SU-DHL-6 (cell line): ENCODE data around the gene MCAT.

Source experiments
- H2AFZ ChIP-seq: fragments of 200-600 bp; sonication (generic); 2 replicates; pipeline ENCODE4 v1.6.1; 2014; ENCODE audit warnings: low read depth, mild to moderate bottlenecking, moderate library complexity, mixed read lengths, antibody characterized with exemption, low read length; ENCODE audit not compliant: severe bottlenecking
- H3F3A ChIP-seq: fragments of 200-600 bp; shearing (Covaris generic); 2 replicates; pipeline ENCODE4 v1.6.0; 2016; ENCODE audit warnings: antibody characterized with exemption, mild to moderate bottlenecking; ENCODE audit not compliant: insufficient read depth
- H3K27ac ChIP-seq: fragments of 200-600 bp; sonication (generic); 2 replicates; pipeline ENCODE4 v1.5.1; 2016; ENCODE audit warnings: low read depth, mild to moderate bottlenecking, low read length, moderate library complexity, mixed read lengths
- H3K27me3 ChIP-seq: fragments of 200-600 bp; sonication (generic), shearing (Covaris generic); 2 replicates; pipeline ENCODE4 v1.6.0; 2014; ENCODE audit warnings: mild to moderate bottlenecking, low read length
- H3K36me3 ChIP-seq: fragments of 200-600 bp; sonication (generic); 2 replicates; pipeline ENCODE4 v1.6.1; 2014; ENCODE audit warnings: mild to moderate bottlenecking, low read length, mixed read lengths
- H3K4me2 ChIP-seq: fragments of 300-600, 200-600 bp; shearing (Covaris generic), sonication (generic); 2 replicates; pipeline ENCODE4 v1.6.0; 2014; ENCODE audit warnings: low read length, low read depth, mild to moderate bottlenecking; ENCODE audit not compliant: poor library complexity, severe bottlenecking
- H3K4me3 ChIP-seq: fragments of 200-600 bp; sonication (generic); 2 replicates; pipeline ENCODE4 v1.5.1; 2014; ENCODE audit warnings: antibody characterized with exemption, low read length, mild to moderate bottlenecking, mixed read lengths; ENCODE audit not compliant: insufficient read depth, poor library complexity, severe bottlenecking
- H3K79me2 ChIP-seq: fragments of 200-600 bp; sonication (generic); 2 replicates; pipeline ENCODE4 v1.6.1; 2014; ENCODE audit warnings: mild to moderate bottlenecking, low read length, moderate library complexity; ENCODE audit not compliant: insufficient read depth
- H3K9ac ChIP-seq: fragments of 200-600 bp; sonication (generic); 2 replicates; pipeline ENCODE4 v1.7.0; 2014; ENCODE audit warnings: mild to moderate bottlenecking, low read length
- H3K9me2 ChIP-seq: fragments of 200-600 bp; sonication (generic); replicated peaks from 2 replicates; pipeline ENCODE4 v1.6.1; 2014; ENCODE audit warnings: low read length; ENCODE audit not compliant: insufficient read depth
- H3K9me3 ChIP-seq: fragments of 200-600 bp; sonication (generic); 2 replicates; pipeline ENCODE4 v1.6.1; 2014; ENCODE audit warnings: low read length, mixed read lengths; ENCODE audit not compliant: insufficient read depth
- H4K20me1 ChIP-seq: fragments of 200-600 bp; sonication (generic); 2 replicates; pipeline ENCODE4 v1.6.1; 2014; ENCODE audit warnings: low read depth, mild to moderate bottlenecking, antibody characterized with exemption, low read length, moderate library complexity, mixed read lengths
- CTCF ChIP-seq: fragments of 200-600 bp; sonication (generic); IDR thresholded peaks from one replicate; pipeline ENCODE4 v1.5.1; 2017; ENCODE audit warnings: antibody characterized with exemption, mild to moderate bottlenecking, low read length, moderate library complexity; ENCODE audit not compliant: insufficient read depth, poor library complexity, severe bottlenecking
- EZH2phosphoT487 ChIP-seq: fragments of 200-600 bp; sonication (generic), shearing (Covaris generic); conservative IDR thresholded peaks from 2 replicates; pipeline ENCODE4 v1.6.1; 2018; ENCODE audit warnings: mild to moderate bottlenecking, antibody characterized with exemption, low read length, moderate library complexity, mixed read lengths

The MCAT gene

GRCh38 chr22:43118024-43118849 is 25.0 kb downstream of the MCAT start:
- Histone ChIP-seq H3K36me3 (no peaks in the 10 kb centered on the region), H3K79me2 (no peaks in the 10 kb centered on the region)

DNA sequence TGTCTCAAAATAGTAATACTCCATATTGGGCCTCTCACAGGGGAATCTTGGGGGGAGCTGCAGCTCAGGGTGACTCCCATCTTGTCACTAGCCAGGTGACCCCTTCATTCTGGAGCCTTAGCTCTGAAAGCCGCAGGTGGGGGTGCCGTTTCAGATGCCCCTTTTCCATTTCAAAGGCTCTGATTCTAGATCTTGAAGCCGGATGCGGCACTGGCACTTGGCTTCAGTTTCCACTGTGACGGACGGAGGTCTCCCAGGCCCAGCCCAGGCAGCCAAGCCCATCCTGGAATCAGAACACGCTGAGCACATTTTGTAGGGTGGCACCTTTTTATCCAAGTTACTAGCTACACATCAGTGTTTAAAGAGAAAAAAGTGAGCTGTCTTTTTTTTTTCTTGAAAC is 26.3 kb downstream of the MCAT start:
- Histone ChIP-seq H2AFZ (no peak overlapping the region), H3K27me3 (no peaks in the 10 kb centered on the region), H3K9ac (no peak overlapping the region), H3K4me2 (no peak overlapping the region), H3K79me2 (no peaks in the 10 kb centered on the region), H3K4me3 (no peak overlapping the region), H3F3A (peaks cover 1% of the 10 kb centered on the region; the same call in 1 of the 2 replicates), H3K9me3 (no peaks in the 10 kb centered on the region), H3K36me3 (no peaks in the 10 kb centered on the region), H4K20me1 (no peaks in the 10 kb centered on the region), H3K9me2 (no peaks in the 10 kb centered on the region), H3K27ac (no peak overlapping the region)
- no peak for TF ChIP-seq CTCF
- TF ChIP-seq EZH2phosphoT487: no peak

More at GRCh38 chr22:43118024-43118849, 25.0 kb downstream of the MCAT start:
- H3K4me2 ChIP-seq: peak overlapping the region; percentile 32
- H3K9ac ChIP-seq: peak overlapping the region; percentile 13; the same call in 1 of the 2 replicates
- no peaks in the 10 kb centered on the region for H3F3A ChIP-seq
- H3K27me3 ChIP-seq: no peaks in the 10 kb centered on the region
- no peaks in the 10 kb centered on the region for H3K9me2 ChIP-seq
- H3K27ac ChIP-seq: peak overlapping the region; percentile 25; the same call in 1 of the 2 replicates
- TF ChIP-seq EZH2phosphoT487: no peak
- TF ChIP-seq CTCF: no peak
- no peak overlapping the region for H3K4me3 ChIP-seq
- no peaks in the 10 kb centered on the region for H4K20me1 ChIP-seq
- H3K9me3 ChIP-seq: no peaks in the 10 kb centered on the region
- H2AFZ ChIP-seq: peak overlapping the region; percentile 12

- no peaks in the 10 kb centered on the region for H3K9me3 ChIP-seq
- no peak overlapping the region for H3K4me2 ChIP-seq
- no peaks in the 10 kb centered on the region for H3K36me3 ChIP-seq
- H3K9me2 ChIP-seq: no peaks in the 10 kb centered on the region
- no peak overlapping the region for H2AFZ ChIP-seq
- no peaks in the 10 kb centered on the region for H3K79me2 ChIP-seq
- no peak overlapping the region for H3K4me3 ChIP-seq
- no peak overlapping the region for H3K9ac ChIP-seq
- peaks cover 8% of the 10 kb centered on the region; the same call in 1 of the 2 replicates for H3F3A ChIP-seq
- no peak for TF ChIP-seq CTCF
- TF ChIP-seq EZH2phosphoT487: no peak
- no peaks in the 10 kb centered on the region for H4K20me1 ChIP-seq
- H3K27ac ChIP-seq: no peak overlapping the region
- H3K27me3 ChIP-seq: no peaks in the 10 kb centered on the region
These were observed 28.2 kb downstream of the MCAT start for GRCh38 chr22:43114958-43115357.
